Transverse colon (tissue), 4 donors: ENCODE results near the gene RASGEF1C.

Experiments
- CTCF ChIP-seq, 5 experiments: fragments of 200-600 bp in 3 of 5; fragments of 450-650 bp in 2 of 5; sonication (generic) in 3 of 5; IDR thresholded peaks; 1 replicate in 2 of 5; 2 replicates in 3 of 5; pipeline ENCODE4 v1.5.1; 2016 to 2017; ENCODE audit warnings: antibody characterized with exemption in 5 of 5, inconsistent platforms in 3 of 5, mild to moderate bottlenecking in 2 of 5, moderate library complexity in 1 of 5
- EP300 ChIP-seq: sonication (generic); formaldehyde crosslinking; IDR thresholded peaks from one replicate; pipeline ENCODE4 v1.6.1; 2017; ENCODE audit warnings: antibody characterized with exemption, low read depth
- POLR2A ChIP-seq: fragments of 450-650 bp; IDR thresholded peaks from one replicate; pipeline ENCODE4 v1.6.1; 2016; ENCODE audit warnings: antibody characterized with exemption, mild to moderate bottlenecking, moderate library complexity
- POLR2AphosphoS5 ChIP-seq, 3 donors: sonication (generic); formaldehyde crosslinking; IDR thresholded peaks; one replicate each; pipeline ENCODE4 v1.6.1; 2016; ENCODE audit warnings: antibody characterized with exemption in 3 of 3

- TF ChIP-seq CTCF (IDR thresholded peaks at IDR 0.05) = no peak
- TF ChIP-seq POLR2A = no peak
- TF ChIP-seq POLR2AphosphoS5 (IDR thresholded peaks at IDR 0.05) = no peak
- no peak for TF ChIP-seq EP300
These were observed 29.6 kb upstream of the RASGEF1C start for GRCh38 chr5:180238631-180239030.
